Upper lobe of left lung (tissue), 4 donors: ENCODE measurements around the gene KRTAP4-9.

Experiments
- POLR2A ChIP-seq, 4 donors: fragments of 450-650 bp; IDR thresholded peaks; one replicate each; pipeline ENCODE4 v1.5.1; 2016 to 2017; ENCODE audit warnings: antibody characterized with exemption in 4 of 4, mild to moderate bottlenecking in 2 of 4
- POLR2AphosphoS5 ChIP-seq, 2 donors: sonication (generic); formaldehyde crosslinking; IDR thresholded peaks; one replicate each; pipeline ENCODE4 v1.5.1; 2017; ENCODE audit warnings: antibody characterized with exemption in 2 of 2
- TF ChIP-seq, protein P1 (sequence below), 6 experiments: fragments of 450-650 bp in 4 of 6; fragments of 200-600 bp in 2 of 6; sonication (generic) in 2 of 6; IDR thresholded peaks; one replicate each; pipeline ENCODE4 v1.5.1; 2016 to 2019; ENCODE audit warnings: antibody characterized with exemption in 6 of 6

DNA sequence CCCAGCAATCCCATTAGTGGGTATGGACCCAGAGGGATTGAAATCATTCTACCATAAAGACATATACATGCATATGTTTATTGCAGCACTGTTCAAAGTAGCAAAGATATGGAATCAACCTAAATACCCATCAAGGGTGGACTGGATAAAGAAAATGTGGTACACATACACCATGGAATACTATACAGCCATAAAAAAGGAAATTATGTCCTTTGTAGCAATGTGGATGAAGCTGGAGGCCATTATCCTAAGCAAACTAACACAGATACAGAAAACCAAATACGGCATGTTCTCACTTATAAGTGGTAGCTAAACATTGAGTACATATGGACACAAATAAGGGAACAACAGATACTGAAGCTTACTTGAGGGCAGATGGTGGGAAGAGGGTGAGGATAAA, 47.6 kb upstream of the KRTAP4-9 start:
- TF ChIP-seq POLR2AphosphoS5 (IDR thresholded peaks at IDR 0.05): no peak
- TF ChIP-seq, protein P1, sequence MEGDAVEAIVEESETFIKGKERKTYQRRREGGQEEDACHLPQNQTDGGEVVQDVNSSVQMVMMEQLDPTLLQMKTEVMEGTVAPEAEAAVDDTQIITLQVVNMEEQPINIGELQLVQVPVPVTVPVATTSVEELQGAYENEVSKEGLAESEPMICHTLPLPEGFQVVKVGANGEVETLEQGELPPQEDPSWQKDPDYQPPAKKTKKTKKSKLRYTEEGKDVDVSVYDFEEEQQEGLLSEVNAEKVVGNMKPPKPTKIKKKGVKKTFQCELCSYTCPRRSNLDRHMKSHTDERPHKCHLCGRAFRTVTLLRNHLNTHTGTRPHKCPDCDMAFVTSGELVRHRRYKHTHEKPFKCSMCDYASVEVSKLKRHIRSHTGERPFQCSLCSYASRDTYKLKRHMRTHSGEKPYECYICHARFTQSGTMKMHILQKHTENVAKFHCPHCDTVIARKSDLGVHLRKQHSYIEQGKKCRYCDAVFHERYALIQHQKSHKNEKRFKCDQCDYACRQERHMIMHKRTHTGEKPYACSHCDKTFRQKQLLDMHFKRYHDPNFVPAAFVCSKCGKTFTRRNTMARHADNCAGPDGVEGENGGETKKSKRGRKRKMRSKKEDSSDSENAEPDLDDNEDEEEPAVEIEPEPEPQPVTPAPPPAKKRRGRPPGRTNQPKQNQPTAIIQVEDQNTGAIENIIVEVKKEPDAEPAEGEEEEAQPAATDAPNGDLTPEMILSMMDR (IDR thresholded peaks at IDR 0.05): no peak
- no peak for TF ChIP-seq POLR2A (IDR thresholded peaks at IDR 0.05)
